Measurements from ENCODE around the gene LRRC8C.

Gene LRRC8C

GRCh38 chr1:89672489-89673183 lies 39.7 kb downstream of the LRRC8C start:
- H3K27me3 ChIP-seq (ENCODE audit: insufficient read depth, low read length, poor library complexity), result no peaks in the 10 kb centered on the region
- H4K20me1 ChIP-seq (ENCODE audit: insufficient read depth, low read length), result peaks cover 5% of the 10 kb centered on the region; the same call in 1 of the 2 replicates
- no peak overlapping the region for H3K27ac ChIP-seq (ENCODE audit: low read length)
- no peaks in the 10 kb centered on the region for H3K36me3 ChIP-seq (ENCODE audit: insufficient read depth, low read length)
- H3K4me1 ChIP-seq (ENCODE audit: insufficient read depth, low read length), result no peaks in the 10 kb centered on the region
- H2AFZ ChIP-seq (ENCODE audit: low read depth, low read length), result no peak overlapping the region
- H3K79me2 ChIP-seq (ENCODE audit: insufficient read depth, low read length), result peaks cover 70% of the 10 kb centered on the region
- DNase-seq (no peak), ATAC-seq (ENCODE audit: insufficient read depth, low read depth) (no peak)
- H3K4me3 ChIP-seq (ENCODE audit: low read depth in 1 of 2, low read length in 2 of 2), result no peak overlapping the region
- H3K4me2 ChIP-seq (ENCODE audit: insufficient read depth, low read length), result no peak overlapping the region
- TF ChIP-seq EZH2 (IDR thresholded peaks at IDR 0.05; ENCODE audit: borderline replicate concordance, low read depth, low read length, severe bottlenecking) (no peak), CTCF (IDR thresholded peaks at IDR 0.05; ENCODE audit: borderline replicate concordance, extremely low read depth, low read length, poor library complexity, severe bottlenecking) (no peak)
- no peaks in the 10 kb centered on the region for H3K9me3 ChIP-seq (ENCODE audit: insufficient read depth, low read length, severe bottlenecking)
- no peak overlapping the region for H3K9ac ChIP-seq (ENCODE audit: low read depth, low read length)

DNA sequence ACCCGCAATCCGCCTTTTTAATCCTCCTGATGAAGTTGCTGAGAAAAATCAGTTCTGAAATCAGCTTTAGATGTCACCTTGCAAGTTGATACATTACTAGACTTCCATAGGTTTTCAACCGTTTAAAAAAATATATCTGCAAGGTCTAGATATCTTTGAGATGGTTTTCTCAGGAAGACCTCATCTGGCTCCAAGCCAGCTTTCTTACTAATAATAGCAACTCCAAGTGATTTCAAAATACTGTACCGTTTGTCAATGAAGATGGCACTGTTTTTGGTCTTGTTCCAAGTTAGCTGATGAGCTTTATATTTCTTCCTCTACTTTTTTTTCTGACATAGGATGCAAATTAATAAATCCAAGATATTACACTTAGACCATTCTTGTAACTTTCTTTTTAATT lies 40.3 kb downstream of the LRRC8C start:
- no peak overlapping the region for H3K4me3 ChIP-seq (ENCODE audit: low read depth in 1 of 2, low read length in 2 of 2)
- H3K9me3 ChIP-seq (ENCODE audit: insufficient read depth, low read length, severe bottlenecking), result no peaks in the 10 kb centered on the region
- DNase-seq (no peak), ATAC-seq (ENCODE audit: insufficient read depth, low read depth) (no peak)
- H3K9ac ChIP-seq (ENCODE audit: low read depth, low read length), result no peak overlapping the region
- no peak overlapping the region for H3K27ac ChIP-seq (ENCODE audit: low read length)
- no peak for TF ChIP-seq CTCF (IDR thresholded peaks at IDR 0.05; ENCODE audit: borderline replicate concordance, extremely low read depth, low read length, poor library complexity, severe bottlenecking)
- TF ChIP-seq EZH2 (IDR thresholded peaks at IDR 0.05; ENCODE audit: borderline replicate concordance, low read depth, low read length, severe bottlenecking), result no peak
- no peaks in the 10 kb centered on the region for H3K4me1 ChIP-seq (ENCODE audit: insufficient read depth, low read length)
- H3K36me3 ChIP-seq (ENCODE audit: insufficient read depth, low read length), result no peaks in the 10 kb centered on the region
- H3K4me2 ChIP-seq (ENCODE audit: insufficient read depth, low read length), result no peak overlapping the region
- H3K79me2 ChIP-seq (ENCODE audit: insufficient read depth, low read length), result peaks cover 71% of the 10 kb centered on the region
- H2AFZ ChIP-seq (ENCODE audit: low read depth, low read length), result no peak overlapping the region
- peaks cover 5% of the 10 kb centered on the region; the same call in 1 of the 2 replicates for H4K20me1 ChIP-seq (ENCODE audit: insufficient read depth, low read length)
- no peaks in the 10 kb centered on the region for H3K27me3 ChIP-seq (ENCODE audit: insufficient read depth, low read length, poor library complexity)

DNA sequence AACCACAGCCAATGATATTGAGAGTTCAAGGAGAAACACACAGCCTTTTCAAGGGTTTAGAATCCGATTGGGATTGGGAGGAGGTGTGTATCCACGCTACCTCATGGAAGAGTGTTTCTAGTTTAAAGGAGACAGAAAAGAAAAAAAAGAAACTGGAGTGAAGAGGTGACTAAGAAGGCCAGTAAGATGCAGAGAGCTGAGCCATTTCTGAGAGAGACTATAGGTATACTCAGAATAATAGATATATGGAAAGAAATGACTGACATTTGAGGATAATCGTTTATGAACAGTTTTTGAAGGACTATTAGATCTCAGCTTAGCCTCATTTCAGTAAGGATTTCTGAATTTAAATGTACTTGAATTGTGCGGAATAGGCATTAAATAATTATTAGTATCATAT lies 42.8 kb downstream of the LRRC8C start:
- Histone ChIP-seq H3K27ac (ENCODE audit: low read length) (no peak overlapping the region), H3K36me3 (ENCODE audit: insufficient read depth, low read length) (no peaks in the 10 kb centered on the region), H3K4me3 (ENCODE audit: low read depth in 1 of 2, low read length in 2 of 2) (no peak overlapping the region), H2AFZ (ENCODE audit: low read depth, low read length) (no peak overlapping the region), H4K20me1 (ENCODE audit: insufficient read depth, low read length) (peaks cover 5% of the 10 kb centered on the region; the same call in 1 of the 2 replicates), H3K9me3 (ENCODE audit: insufficient read depth, low read length, severe bottlenecking) (no peaks in the 10 kb centered on the region), H3K4me1 (ENCODE audit: insufficient read depth, low read length) (no peaks in the 10 kb centered on the region), H3K9ac (ENCODE audit: low read depth, low read length) (no peak overlapping the region), H3K79me2 (ENCODE audit: insufficient read depth, low read length) (peaks cover 61% of the 10 kb centered on the region), H3K4me2 (ENCODE audit: insufficient read depth, low read length) (no peak overlapping the region), H3K27me3 (ENCODE audit: insufficient read depth, low read length, poor library complexity) (no peaks in the 10 kb centered on the region)
- DNase-seq (no peak), ATAC-seq (ENCODE audit: insufficient read depth, low read depth) (no peak)
- no peak for TF ChIP-seq EZH2 (IDR thresholded peaks at IDR 0.05; ENCODE audit: borderline replicate concordance, low read depth, low read length, severe bottlenecking)

DNA sequence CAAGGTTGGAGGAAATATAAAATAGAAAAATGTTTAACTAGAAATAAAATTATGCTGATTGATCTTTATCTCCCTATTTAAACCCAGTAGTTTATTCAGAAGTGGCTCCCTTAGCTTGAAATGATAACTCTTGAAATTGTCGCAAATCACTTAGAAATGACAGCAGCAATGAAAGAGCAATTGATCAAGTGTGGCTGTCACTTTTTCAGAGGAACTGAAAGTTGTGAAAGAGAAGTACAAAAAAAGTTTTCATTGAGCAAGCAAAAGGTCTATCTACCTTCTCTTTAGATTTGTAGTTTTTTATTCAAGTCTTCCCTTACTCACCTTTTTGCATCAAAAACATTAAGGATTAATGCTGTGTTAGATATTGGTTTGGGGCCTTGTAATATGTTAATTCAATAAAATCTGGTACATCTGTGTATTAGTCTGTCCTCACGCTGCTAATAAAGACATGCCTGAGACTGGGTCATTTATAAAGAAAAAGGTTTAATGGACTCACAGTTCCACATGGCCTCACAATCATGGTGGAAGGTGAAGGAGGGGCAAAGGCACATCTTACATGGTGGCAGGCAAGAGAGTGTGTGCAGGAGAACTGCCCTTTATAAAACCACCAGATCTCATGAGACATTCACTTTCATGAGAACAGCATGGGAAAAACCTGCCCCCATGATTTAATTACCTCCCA lies 48.3 kb downstream of the LRRC8C start:
- no peaks in the 10 kb centered on the region for H3K4me1 ChIP-seq (ENCODE audit: insufficient read depth, low read length)
- H4K20me1 ChIP-seq (ENCODE audit: insufficient read depth, low read length), result no peaks in the 10 kb centered on the region
- H3K27me3 ChIP-seq (ENCODE audit: insufficient read depth, low read length, poor library complexity), result no peaks in the 10 kb centered on the region
- no peak overlapping the region for H3K27ac ChIP-seq (ENCODE audit: low read length)
- H3K36me3 ChIP-seq (ENCODE audit: insufficient read depth, low read length), result peaks cover 6% of the 10 kb centered on the region
- no peak for ATAC-seq (ENCODE audit: insufficient read depth, low read depth)
- H3K79me2 ChIP-seq (ENCODE audit: insufficient read depth, low read length), result peaks cover 41% of the 10 kb centered on the region
- H3K4me2 ChIP-seq (ENCODE audit: insufficient read depth, low read length), result no peak overlapping the region
- TF ChIP-seq CTCF (IDR thresholded peaks at IDR 0.05; ENCODE audit: borderline replicate concordance, extremely low read depth, low read length, poor library complexity, severe bottlenecking), result no peak
- no peak overlapping the region for H3K9ac ChIP-seq (ENCODE audit: low read depth, low read length)
- H2AFZ ChIP-seq (ENCODE audit: low read depth, low read length), result no peak overlapping the region
- DNase-seq, result no peak
- no peak overlapping the region for H3K4me3 ChIP-seq (ENCODE audit: low read depth in 1 of 2, low read length in 2 of 2)
- peaks cover 6% of the 10 kb centered on the region for H3K9me3 ChIP-seq (ENCODE audit: insufficient read depth, low read length, severe bottlenecking)
